GM11168 (cell line): ENCODE data around the gene SLC5A1.
"Not testable (repeated sequence)": the region's sequence is repeated elsewhere in the genome, so short reads cannot be mapped to it uniquely, and the experiment has no call there.

Experiments
- in situ Hi-C: fragments of 300-500 bp; cut with MboI; formaldehyde crosslinking; loops from one replicate; pipeline ENCODE4 v1.12.0; 2022; ENCODE audit warnings: low sequenced_read_pairs; ENCODE audit not compliant: unreplicated experiment

SLC5A1 gene

GRCh38 chr22:32083000-32083399 lies 39.9 kb downstream of the SLC5A1 start:
- in situ Hi-C loops, result no loop called here

DNA sequence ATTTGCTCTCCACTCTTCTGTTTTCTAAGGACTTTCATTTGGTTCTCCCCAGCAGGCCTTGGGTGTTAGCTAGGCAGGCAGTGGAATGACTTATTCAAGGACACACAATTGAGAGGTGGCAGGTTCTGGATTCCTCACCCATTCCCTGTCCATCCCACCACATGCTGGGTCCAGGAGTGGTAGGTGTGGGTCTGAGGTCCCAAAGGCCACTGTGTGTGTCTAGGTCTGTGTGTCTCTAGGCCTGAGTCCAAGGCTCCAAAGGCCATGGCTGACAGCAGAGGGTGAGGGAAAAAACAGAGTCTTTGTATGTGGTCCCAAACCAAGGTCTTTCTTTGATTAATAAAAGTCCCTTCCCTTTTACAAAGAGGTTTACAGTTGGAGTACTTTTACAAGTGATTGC lies 40.8 kb downstream of the SLC5A1 start:
- in situ Hi-C loops, result no loop called here

- in situ Hi-C loops, result no loop called here
These were observed 45.0 kb downstream of the SLC5A1 start for GRCh38 chr22:32088084-32088483.

GRCh38 chr22:32097018-32097417 lies 54.0 kb downstream of the SLC5A1 start:
- in situ Hi-C loops, result no loop called here

DNA sequence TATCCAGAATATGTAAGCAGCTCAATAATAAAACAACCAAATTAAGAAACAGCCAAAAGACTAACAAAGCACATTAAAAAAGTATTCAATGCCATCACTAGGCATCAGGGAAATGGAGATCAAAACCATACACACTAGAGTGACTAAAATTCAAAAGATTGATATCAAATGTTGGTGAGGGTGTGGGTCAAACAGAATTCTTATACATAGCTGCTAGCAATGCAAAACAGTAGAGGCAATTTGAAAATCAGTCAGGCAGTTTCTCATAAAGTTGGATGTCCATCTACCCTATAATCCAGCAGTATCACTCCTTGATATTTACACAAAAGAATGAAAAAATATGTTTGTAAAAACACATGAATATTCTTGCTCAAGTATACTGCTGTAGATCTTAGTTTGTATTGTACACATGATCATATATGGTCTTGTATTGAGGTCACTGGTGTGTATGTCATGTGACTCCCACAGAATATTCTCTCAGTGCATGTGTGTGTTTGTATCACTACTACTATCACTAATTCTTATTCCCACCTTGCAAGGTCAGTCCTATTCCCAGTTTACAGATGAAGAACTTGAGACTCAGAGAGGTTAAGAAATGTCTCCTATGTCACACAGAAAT lies 54.9 kb downstream of the SLC5A1 start:
- in situ Hi-C loops, result no loop called here

DNA sequence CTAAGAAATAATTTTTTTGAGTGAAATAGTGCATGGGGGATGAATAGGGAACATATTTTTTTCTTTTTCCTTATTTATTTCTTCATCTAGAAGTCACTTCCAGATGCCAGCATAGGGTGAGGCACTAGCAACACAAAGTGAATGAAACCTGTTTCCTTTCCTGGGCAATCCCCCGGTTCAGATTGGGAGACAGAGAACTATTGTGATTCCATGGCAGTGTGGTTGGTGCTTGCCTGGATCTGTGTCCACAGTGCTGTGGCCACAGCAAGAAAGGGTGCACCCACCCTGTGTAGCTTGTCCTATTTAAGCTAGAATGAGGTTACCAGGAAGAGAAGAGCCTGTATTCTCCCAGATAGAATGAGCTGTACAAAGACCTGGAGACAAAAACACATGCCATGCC lies 57.6 kb downstream of the SLC5A1 start:
- in situ Hi-C loops, result no loop called here

DNA sequence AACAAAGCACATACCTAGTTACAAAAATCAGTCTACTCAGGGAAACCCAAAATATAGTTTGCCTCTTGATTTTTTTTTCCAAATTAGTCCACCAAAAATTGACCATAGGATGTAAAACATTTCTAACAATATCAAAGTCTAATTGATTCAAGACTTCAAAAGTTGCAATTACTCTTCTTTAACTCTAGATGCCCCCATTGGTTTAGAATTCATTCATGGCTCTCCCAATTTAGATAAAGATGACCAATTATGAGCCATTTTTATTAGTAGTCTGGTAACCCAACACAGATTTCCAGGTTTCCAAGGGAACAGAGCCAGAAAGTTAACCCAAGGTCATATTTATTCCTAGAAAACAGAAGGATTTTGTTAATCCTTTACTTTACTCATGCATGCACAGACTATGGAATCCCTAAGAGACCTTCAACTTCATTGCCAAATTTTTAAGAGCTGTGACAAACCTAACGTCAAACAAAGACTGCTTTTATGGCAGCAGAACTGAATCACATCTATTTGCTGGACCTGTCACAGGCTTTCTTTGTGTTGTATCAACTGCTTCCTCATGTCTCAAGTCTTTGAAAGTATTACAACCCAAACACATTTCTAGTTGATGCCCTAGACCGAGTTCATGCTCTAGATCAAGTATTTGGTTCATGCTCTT lies 60.7 kb downstream of the SLC5A1 start:
- in situ Hi-C loops, result no loop called here

DNA sequence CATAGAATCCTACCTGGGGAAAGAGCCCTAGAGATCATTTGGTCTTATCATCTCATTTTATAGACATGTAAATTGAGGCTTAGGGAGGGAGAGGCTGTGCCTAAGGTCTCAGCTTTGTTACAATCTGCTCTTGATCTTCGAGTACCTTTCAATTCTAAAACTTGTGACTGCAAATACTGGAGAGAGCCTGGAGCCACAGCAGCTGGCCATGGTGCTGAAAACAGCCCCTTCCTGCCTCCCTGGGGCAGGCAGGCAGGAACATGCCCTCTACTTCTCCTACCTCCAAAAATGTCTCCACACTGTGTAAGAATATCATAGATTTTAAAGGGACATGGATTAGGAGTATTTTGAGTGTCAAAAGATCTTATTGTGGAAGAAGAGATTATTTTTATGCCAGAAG lies 63.9 kb downstream of the SLC5A1 start:
- in situ Hi-C loops, result no loop called here

- in situ Hi-C loops, result no loop called here
These were observed 69.3 kb downstream of the SLC5A1 start for GRCh38 chr22:32112380-32112779.

DNA sequence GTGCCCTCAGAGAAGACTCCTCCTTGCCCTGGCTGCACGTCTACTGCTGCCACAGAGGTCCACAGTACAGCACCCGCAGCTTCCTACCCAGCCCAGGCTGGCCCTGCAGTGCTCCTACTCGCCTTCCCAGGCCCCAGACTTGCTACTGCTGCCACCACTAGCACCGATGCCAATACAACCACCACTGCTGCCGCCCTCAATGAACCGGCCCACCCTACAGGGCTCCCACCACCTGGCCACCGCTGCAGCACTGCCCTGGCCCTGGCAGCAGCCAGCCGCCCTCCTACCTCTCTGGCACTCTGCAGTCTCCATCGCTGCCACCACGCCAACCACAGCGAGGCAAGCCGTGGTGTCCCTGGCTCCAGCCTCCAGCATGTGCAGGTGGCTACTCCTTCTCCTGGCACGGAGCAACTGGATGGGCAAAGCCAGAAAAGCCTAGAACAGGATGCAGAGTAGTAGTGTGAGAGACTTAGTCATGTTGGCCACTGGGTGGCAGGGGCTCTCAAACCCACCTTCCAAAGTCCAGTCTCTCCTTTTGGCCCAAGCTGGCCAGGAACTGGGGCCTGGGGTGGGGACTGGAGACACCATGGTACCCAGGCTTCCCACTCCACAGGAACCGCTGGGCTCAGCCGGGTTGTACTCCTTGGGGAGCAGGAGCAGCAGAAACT lies 76.6 kb downstream of the SLC5A1 start:
- in situ Hi-C loops, result no loop called here

GRCh38 chr22:32120603-32121002 lies 77.5 kb downstream of the SLC5A1 start:
- in situ Hi-C loops, result no loop called here

DNA sequence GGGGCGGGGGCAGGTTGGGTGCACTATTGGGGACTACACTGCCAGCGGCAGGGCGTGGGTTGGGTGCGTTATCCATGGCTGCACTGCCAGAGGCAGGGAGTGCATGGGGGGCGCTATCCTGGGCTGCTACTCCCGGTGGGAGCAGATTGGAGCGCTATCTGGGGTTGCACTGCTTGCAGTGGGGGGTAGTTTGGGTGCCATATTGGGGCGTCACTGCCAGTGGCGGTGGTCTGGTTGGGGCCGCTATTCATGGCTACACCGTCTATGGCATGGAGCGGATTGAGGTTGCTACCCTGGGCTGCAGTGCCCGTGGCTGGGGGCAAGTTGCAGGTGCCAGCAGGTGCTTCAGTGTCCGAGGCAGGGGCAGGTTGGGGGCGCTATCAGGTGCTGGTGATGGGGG lies 79.8 kb downstream of the SLC5A1 start:
- in situ Hi-C loops, result no loop called here

GRCh38 chr22:32123657-32124056 lies 80.6 kb downstream of the SLC5A1 start:
- in situ Hi-C loops, result no loop called here

DNA sequence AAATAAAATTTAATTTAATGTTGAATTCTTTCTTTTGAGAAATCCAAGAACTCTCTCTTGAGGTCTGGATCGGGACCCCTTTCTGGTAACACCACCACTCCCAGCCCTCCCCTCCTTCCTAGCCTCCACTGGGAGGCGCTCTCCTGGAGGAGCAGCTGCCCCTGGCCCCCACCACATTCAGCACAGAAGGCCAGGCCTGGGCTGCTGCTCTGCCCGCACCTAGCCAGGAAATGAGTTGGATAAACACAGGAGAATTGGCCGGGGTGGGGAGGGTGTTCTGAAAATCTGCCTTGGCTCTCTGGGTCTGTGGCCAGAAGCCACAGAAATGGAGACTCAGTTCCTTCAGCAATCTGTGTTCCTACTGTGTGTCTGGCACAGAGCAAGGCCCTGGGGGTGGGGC lies 84.8 kb downstream of the SLC5A1 start:
- in situ Hi-C loops, result no loop called here

- in situ Hi-C loops, result no loop called here
These were observed 87.4 kb downstream of the SLC5A1 start for GRCh38 chr22:32130464-32130863.

DNA sequence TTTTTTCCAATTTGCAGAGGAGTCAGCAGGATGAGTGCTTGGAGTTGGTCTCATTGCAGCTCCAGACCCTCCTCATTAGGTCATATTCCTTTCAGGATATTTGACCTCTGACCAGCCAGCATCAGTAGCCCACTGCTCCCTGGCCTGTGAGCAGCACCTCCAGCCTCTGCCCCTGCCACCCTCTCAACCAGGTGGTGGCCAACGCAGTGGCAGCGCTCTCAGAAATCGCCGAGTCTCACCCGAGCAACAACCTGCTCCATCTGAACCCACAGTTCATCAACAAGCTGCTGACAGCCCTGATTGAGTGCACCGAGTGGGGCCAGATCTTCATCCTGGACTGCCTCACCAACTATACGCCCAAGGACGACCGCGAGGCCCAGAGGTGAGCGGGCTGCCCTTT lies 89.1 kb downstream of the SLC5A1 start:
- in situ Hi-C loops, result no loop called here

- in situ Hi-C loops, result no loop called here
These were observed 89.7 kb downstream of the SLC5A1 start for GRCh38 chr22:32132783-32133182.

DNA sequence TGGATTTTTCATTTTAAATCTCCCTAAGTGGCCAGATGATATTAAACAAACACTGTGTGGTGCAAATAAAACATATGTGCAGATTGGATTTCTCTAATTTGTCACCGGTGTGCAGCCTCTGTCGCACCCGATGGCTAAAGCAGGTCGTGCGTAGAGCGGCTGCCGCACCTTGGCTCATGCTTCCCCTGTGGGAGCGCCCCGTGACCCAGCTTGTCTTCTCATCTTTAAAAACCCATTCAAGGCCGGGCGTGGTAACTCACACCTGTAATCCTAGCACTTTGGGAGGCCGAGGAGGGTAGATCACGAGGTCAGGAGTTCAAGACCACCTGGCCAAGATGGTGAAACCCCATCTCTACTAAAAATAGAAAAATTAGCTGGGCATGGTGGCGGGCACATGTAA lies 91.7 kb downstream of the SLC5A1 start:
- in situ Hi-C loops, result not testable (repeated sequence)

DNA sequence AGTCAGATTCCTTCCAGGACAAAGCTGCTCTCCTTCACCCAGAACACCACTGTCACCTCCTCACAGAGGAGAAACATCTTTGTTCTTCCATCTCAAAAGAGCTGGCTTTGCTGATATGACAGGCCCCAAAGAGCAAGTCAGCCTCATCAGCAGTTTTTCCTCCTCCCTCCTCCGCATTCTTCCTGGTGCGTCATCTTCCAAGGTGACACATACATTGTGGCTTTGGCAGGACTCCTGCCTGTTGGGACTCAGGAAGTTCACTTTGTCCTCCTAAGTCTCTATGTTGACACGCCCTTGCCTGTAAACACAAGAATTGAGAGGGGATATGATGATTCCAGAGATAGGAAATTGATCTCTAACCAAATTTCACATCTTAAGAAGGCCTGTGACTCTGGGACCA lies 92.9 kb downstream of the SLC5A1 start:
- in situ Hi-C loops, result not testable (repeated sequence)

GRCh38 chr22:32136881-32137280 lies 93.8 kb downstream of the SLC5A1 start:
- in situ Hi-C loops, result not testable (repeated sequence)

GRCh38 chr22:32137731-32138324 lies 94.8 kb downstream of the SLC5A1 start:
- in situ Hi-C loops, result not testable (repeated sequence)
